Fibroblast of skin of right quadriceps (primary cell): ENCODE measurements around the gene ADGRV1.

Experiments used
- DNase-seq: peaks from one replicate; pipeline ENCODE4 v3.0.0-alpha.2; 2013

The ADGRV1 gene

DNA sequence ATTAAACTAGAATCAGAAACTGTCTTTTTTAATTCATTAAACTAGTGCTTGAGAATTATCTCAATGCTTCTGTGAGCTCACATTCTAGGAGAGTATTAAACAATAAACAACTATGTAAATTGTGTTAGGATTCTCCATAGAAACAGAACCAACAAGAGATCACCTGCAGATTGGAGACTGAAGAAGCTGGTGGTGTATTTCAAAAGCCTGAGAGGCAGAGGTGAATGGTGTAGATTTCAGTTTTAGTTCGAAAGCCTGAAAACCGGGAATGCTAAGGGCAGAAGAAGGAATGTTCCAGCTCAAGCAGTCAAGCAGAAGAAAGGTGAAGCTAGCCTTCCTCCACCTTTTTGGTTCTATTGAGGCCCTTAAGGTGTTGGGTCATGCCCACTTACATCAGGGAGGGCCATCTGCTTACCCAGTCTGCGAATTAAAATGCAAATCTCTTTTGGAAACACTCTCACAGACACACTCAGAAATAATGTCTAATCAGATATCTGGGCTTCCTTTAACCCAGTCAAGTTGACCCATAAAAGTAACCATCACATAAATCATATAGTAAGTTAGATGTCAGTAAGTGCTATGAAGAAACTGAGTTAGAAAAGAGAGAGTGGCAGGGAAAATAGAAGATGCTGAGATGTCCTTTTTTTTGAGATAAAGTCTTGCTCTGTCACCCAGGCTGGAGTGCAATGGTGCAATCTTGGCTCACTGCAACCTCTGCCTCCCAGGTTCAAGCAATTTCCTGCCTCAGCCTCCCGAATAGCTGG, 533.1 kb downstream of the ADGRV1 start:
- DNase-seq: no peak

DNA sequence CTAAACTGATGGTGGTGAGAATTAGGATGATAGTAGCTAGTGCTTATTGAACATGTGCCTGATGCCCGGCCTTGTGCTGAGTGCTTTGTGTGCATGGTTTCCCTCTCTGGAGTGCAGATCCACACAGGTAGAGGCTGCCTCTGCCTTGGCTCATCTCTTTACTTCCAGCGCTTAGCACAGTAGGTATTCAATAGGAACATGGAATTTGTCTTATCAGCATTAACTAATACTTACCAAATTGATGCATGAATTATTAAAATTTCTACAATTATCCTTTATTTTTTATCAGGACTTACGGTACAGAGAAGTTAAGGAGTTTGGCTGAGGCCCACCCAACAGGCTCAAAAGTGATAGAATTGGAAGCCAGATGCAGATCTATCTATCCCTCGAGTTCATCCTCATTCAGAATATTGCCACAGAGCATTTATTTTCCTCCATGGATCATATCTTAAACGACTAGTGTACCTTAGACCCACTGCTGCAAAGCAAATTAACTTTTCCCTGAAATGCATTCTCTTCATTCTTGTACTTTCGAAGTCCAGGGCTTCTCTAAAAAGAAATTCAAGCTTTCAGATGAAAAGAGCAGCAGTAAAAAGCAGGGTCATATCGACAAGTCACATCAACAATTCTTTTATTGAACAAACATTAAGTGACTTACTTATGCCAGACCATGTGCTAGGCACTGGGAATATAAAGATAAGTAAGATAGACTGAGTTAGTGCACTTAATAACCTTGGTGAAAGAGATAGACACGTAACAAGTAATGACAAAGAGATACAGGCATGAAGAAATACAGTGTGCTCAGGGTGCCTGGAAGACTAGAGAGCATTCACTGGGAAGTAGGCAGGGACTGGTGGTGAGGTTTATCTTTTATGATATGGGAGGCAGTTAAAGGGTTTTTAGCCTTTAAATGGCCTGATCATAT, 534.5 kb downstream of the ADGRV1 start:
- no peak for DNase-seq

DNA sequence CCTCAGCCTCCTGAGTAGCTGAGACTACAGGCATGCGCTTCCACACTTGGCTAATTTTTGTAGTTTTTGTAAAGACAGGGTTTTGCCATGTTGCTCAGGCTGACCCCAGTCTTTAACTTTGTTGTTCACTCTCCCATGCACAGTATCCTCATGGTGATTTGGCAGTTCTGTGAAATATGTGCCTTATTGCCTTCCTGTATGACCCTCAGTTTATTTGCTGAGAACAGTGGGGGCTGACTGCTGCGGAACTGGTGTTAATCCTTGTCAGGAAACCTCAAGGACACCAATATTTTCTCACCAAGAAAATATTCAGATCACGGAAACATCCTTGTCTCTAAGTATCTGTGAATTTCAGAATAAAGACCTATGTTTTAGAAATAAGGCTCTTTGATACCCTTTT, 536.7 kb downstream of the ADGRV1 start:
- DNase-seq: no peak

DNA sequence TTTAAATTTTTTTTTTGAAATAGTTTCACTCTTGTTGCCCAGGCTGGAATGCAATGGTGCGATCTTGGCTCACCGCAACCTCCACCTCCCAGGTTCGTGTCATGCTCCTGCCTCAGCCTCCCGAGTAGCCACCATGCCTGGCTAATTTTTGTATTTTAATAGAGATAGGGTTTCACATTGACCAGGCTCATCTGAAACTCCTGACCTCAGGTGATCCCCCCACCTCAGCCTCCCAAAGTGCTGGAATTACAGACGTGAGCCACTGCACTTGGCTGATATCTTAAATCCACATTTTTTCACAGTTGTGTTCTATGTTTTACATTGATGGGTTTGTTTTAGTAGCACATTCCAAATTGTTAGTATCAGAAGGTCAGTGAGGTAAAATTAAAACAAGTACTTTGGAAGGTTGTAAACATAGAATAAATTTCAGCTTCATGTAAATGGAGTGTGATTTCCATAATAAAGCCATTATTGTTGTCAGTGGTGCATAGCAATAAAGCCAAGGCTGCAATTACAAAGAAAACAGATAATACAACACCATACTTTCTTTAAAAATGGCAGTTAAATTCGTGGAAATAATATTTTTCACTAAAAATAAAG, 537.3 kb downstream of the ADGRV1 start:
- DNase-seq: no peak

DNA sequence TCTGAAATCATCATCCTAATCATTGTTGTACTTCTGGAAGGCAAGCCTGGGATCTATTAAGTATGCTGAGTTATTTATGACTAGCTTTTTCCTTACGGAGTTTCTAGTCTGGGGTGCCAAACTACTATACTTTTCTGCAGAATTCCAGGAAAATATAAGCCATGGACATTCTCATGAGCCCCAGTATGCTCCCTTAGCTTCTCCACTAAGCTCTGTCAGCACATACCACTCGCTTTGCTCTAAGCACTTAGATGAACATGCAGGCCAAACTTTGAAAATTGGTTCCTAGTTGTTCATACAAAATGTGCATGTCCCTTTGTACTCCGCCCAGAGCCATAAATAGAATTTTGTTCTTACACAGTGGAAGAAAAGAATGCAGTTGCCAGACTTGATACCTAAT, 539.9 kb downstream of the ADGRV1 start:
- DNase-seq: peak; percentile 45

DNA sequence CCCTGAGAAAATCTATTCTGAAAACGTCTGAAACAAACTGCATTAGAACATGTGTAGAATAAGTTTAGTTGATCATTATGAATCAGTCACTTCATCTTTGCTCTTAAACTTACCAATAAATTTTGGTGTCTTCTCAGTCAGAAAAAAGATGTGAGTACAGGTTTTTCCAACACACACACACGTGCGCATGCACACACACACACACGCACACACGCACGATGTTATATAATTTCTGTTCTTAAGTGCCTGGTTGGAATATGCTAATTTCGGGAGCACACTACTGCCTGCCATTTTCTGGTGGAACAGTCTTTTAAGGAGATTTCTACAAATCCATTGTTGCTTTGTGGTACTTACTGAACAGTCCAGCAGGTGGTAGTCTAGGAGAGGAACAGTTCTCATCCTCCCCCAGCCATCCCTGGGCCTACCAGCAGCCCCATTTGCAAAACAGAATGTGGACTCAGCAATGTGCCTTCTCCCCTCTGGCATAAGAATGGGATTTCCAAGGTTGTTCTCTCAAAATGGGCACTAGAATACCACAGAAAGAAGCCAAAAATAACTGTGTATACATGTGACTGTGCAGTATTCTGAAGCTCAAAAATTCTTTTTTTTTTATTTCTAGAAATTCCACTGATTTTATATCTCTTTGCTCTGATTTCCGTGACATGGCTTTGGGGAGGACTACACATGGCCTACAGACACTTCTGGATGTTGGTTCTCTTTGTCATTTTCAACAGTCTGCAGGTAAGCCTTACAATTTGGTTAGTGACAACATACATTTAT, 543.2 kb downstream of the ADGRV1 start:
- peak; percentile 79 for DNase-seq

DNA sequence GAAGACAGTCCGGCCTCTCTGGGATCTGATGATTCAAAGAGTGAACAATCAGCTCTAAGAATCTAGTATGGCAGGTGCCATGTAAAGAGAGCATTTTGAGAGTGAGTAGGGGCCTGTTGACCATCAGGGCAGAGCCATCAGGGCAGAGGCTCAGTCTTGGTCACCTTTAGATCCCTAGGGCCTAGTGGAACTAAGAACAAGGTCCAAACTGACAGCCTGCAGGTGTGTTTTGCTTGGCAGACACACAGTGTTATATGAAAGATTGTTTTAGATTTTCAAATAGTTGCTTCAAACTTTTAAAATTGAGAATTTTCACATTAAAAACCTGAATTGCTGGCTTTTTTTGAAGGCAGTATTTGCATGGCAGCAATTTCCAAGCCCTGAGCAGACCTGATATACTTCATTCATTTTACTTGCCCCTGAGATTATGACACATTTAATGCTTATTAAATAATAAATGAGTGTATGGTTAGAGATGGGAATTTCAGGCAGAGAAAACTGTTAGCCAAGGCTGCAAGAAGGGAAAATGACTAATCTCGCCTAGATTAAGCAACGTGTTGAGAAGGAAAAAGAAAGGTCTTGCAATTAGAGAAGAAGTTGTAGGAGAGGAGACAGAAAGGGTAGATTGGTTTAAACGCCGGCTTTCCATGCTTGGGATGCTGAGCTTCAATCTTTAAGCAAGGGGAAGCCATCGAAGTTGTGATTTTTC, 544.9 kb downstream of the ADGRV1 start:
- DNase-seq: peak; percentile 36

DNA sequence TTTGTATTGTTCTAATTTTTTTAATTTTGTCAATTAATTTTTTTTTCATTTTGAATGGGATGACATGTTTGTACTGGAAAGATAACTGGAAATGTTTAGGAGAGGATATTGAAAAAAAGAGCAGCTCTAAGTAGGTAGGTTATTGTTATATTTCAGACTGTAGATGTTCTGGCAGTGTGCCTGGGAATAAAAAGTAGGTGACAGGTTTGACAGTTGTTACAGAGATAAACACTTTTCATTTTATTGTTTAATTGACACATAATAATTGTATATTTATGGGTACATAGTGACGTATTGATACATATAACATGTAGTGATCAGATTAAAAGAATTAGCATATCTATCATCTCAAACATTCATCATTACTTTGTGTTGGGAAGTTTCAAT, 545.5 kb downstream of the ADGRV1 start:
- DNase-seq: no peak

DNA sequence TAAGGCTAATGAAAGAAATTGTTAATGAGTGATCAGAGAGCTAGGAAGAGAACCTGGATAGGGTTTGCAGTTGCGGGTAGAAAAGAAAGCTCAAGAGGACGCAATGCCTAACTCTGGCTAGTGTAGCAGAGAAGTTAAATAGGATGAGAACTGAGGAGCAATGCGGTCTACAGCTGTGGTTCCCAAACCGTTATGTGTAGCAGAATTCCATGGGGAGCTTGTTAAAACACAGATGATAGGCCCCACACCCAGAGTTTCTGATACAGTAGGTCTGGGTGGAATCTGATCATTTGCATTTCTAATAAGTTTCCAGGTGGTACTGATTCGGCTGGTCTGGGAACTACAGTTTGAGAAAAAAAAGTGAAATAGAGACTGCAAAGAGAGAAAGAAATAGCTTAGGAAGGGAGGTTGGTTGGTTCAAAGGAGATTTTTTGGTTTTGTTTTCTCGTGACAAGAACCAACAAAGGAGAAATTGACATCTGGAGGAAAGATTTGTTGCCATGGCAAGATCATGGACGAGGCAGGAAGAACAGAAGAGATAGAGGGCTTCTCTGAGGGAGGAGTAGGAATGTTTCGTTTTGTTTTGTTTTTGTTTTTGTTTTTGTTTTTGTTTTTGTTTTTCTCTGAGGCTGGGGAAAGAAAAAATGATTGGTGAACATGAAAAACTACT, 548.4 kb downstream of the ADGRV1 start:
- no peak for DNase-seq

DNA sequence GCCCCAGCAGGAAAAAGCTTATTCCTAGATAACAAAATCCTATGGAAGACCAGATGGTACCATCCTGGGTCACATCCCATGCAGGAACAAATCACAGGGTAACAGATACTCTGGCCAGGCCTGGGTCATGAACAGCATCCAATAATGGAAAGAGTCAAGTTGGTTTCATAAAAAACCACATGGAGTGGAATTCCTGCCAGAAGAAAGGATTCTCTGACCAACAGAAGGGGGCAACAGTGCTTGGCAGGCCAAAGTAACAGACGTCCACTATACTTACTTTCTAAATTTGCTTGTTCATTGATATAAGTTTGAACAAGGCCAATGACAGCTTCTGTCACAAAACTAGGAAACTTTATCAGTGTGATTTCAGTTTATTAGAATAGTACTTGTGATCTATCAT, 551.0 kb downstream of the ADGRV1 start:
- no peak for DNase-seq

DNA sequence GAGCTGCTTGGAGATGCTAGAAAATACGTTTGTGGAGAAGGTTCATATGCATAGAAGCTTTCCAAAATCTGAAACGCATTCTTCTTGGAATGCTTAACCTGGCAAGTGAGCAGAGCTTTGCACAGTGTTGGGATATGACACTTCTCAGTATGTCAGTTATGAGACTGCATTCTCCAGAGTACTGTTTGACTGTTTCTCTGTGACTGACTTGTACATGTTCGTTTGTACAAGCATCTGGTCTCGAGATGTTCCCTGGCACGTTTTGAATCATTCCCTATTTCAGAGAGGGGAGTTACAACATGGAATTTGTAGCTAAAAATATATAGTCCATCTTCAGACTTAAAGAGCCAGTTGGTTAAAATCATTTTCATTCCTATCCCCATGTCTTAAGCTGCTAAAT, 552.1 kb downstream of the ADGRV1 start:
- DNase-seq: peak; percentile 46

DNA sequence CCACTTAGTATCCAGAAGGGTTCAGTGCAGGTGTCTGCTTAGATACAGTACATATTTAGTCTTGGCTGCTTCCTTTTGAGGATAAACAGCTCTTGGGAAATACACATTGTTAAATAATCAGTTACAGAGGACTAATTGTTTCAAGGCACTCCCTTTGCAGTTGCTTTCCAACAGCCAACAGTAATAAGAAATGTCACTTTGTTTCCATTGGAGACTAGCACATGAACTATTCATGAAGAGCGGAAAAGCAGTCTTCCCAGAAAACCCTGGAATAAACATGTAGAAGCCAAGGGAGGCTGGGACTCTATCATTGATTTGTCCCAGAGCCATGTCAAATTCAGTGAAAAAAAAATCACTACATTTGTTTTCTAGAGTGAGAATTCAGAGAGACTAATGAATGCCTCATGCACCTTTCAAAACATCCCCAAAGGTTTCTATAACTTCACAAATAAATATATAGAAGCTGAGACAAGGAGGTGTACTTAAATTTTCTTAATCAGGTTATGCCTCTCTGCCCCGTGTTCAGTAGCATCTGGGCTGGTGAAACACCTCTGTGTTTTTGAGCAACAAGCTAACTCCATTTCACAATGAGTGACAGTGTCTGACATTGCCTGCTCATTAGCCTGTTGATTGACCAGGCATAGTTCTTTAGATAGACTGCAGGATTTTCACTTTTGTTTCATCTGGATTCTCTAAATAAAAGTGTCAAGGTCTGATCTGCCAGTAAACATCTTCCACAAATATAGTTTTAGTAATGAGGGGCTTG, 553.1 kb downstream of the ADGRV1 start:
- no peak for DNase-seq

DNA sequence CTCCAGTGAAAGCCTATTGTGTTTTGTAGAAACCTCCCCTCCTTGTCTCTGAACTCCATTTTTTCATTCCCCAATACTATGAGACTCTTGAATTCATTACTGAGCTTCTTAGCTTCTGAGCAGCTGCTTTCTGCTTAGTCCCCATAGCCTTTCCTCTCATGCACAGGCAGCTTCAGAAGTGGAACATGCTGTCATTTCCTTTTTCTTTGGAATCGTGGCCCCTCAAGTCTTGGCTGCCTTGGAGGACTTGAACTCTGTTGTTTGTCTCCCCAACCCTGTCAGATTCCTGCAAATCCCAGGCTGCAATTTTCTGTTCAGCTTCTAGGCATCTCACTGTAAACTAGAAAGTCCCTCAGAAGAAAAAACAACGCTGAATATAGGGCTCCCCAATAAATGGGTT, 556.1 kb downstream of the ADGRV1 start:
- no peak for DNase-seq

DNA sequence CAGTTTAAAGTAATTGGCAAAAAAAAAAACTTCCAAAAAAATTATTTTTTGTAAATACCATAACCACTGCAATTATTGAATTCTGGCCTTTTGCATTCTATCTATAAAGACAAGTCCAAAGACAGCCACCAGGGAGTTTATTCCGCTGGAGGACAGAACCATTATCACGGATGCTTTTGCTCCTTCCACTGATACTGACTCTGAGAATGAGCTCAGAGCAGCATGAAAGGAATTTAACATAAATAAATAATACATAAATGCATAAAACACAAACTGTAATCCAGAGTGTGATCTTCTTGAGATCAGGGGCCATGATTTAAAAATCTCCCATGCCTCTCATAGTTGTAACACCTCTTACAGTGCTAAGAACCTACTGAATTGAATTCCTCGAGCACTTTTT, 559.8 kb downstream of the ADGRV1 start:
- DNase-seq: no peak

DNA sequence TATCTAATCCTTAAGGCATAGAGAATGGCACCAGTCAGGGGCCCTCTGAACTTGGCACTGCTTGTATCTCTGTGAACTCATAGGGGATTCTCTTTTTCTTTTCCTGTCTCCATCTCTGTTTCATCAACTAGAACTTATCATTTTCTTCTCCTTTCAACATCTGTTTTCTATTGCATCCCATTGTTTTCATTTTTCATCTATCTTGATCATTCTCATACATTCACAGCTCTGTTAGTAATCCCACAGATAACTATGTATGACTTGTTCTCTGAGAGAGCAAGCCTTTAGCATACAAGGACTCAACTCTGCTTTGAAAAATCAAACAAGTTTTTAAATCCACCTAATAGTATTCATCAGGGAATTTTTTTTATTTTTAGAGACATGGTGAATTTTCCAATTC, 560.2 kb downstream of the ADGRV1 start:
- no peak for DNase-seq

DNA sequence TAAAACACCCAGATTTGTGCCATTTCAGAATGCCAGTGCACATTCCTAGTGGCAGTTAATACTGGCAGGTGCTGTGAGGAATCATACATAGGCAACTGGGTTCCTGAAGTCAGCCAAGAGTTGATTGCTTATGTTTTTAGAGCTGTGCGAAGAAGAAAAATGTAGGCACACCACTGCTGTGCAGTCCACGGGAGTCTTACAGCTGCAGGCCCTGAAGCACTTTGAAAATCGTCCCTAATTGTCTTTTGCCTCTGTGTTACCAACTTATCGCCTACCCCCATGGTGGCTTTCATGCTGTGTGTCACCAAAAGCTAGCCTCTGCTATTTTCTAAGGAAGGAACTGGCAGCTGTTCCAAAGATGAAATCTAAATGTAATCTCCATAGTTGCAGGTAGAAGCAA, 560.6 kb downstream of the ADGRV1 start:
- DNase-seq: no peak

DNA sequence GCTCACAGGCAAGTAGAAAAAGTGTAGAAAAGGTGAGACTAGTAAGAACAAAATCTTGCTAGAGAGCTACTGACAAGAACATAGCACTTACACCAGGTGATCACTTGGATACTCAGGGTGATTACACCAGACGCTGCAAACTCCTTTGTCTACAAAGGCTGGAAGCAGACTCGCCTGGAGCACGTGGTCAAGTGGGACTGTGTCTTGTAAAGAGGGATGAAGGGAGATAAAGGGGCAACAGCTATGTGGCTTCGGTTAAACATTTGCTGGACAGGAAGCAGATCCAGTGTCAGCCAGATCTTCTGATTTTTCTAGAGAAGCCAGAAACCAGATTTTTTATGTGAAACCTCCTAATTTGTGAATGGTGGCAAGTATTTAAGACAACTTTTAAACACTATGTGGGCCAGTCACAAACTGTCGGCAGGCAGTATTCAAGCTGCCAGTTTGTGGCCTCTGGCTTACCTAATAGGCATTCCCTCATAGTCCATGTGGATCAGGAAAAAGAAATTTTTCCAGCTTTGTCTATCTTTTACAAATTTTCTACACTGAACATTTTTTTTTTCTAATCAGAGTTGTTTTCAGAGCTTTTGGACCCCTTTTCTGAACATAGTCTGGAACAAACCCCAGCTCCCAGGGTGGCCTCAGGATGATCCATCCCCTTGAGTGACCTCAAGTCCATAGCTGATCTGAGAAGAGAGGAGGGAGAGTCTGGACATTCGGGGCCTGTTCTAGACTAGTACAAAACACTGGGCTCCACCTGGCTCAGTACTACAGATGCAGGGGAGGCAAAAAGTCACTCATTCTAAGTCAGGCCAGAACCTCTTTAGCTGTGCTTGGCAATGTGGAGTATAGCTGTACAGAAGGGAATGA, 561.6 kb downstream of the ADGRV1 start:
- no peak for DNase-seq

DNA sequence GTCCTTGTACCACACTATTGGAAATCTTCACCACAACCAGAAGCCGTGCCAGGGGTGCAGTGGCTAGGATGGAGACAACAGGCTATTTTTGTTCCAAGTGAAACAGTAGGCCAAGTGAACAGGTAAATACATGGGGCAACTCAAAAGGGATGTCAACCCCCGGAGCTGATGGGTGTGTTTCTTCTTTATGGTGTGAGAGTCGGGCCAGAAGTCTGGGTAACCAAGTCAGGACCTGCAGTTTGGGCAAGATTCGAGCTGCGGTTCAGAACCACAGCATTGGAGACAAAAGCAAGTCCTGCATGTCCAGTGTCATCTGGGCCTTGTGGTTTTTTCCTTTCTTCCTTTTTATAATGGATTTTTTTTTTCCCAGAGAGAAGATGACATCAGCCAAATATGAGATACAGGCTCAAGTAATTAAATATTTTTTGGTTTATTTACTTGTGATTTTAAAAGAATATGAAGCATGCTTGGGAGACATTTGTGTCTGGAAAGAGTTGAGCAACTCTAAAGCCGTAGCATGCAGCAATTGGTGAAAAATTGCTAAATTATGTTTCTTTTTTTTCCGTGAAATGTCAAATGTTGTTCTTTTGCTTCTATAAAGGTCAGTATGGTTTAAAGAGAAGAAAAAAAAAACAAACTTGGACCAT, 562.9 kb downstream of the ADGRV1 start:
- no peak for DNase-seq

DNA sequence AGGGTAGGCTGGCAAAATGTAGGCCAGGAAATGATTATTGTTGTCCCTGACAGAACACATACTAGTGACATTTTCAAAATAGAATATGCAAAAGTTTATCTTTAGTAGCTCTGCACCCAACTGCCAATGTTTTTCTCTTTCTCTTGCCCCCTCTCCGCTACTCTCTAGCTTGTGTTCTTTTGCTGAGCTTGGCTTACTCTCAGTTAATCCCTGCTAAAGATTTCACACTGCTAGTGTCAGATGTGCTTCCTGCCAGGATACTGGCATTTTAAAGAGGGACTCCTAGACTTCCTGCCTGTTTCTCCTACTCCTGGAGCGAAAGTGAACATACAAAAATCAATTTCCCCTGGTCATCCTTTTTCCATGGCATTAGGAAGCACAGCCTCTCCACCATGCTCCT, 564.1 kb downstream of the ADGRV1 start:
- DNase-seq: no peak
